ENCODE measurements around the gene CFP.

GRCh38 chrX:47619486-47620302 lies 10.0 kb downstream of the CFP start, which contains the start of gene SYN1:
- TF ChIP-seq CTCF (IDR thresholded peaks at IDR 0.05): peak in 2 of 3 experiments; percentile 31 to 56
- no peak for TF ChIP-seq POLR2A (IDR thresholded peaks at IDR 0.05)
